ENCODE results near the gene SYT15B. TPM values are rescaled to one million over a fixed set of nuclear protein-coding genes. Genes with fewer than 3 reads are reported as not detected.
"Not testable (repeated sequence)": the region's sequence is repeated elsewhere in the genome, so short reads cannot be mapped to it uniquely, and the experiment has no call there.

Gene SYT15B
- 0.07 and 0.27 TPM in 2 replicates for total RNA-seq

DNA sequence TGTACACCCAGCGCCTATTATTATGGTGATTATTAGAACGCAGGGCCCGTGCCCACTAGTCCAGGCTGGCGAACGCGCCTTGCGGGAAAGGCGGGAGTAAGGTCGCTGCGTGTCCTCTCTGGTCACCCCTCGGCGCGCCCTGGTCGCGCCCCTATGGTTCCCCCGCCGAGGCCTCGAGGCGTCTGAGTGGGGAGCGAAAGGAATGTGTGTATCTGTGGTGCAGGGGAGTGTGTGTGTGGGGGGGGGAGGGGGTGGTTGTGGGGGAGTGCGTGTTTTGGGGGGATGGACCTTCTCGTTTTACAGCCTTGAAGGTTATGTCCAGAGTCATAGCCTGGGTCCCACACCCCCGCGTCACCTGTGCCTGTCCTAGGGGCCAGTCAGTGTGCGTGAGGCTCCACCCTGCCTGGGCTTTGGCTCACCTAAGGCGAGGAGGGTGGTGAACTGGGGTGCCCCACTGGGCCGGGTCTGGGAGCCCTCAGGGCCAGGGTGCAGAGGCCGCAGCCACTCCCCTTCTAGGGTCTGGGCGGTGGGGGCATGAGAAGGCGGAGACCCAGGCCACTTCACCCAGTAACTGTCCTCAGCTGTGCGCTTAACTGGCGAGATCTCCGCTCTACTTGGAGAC, at the start of gene SYT15B:
TSS of gene SYT15B (minus strand) at position 39 of the 622 bp plus-strand sequence. CDS start 952 bp downstream, outside the sequence.
- intact Hi-C loops (cut with micrococcal nuclease): not testable (repeated sequence)

DNA sequence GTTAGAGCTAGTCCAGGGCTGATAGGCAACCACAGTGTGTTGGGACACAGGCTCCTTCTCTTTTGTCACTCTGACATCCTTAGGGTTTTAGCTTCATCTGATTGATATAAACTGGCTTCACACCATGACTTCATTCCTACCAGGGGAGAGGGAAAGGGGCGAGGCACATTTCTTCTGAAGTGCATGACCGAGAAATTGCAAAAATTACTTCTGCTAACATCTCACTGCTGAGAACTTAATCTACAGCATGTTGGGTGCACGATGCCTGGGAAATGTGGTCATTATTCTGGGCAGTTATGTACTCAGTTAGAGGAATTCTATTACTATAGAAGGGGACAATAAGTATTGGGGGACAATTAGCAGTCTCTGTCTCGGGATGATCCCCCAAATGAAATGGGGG, 16.2 kb upstream of the SYT15B start:
- intact Hi-C loops (cut with micrococcal nuclease): not testable (repeated sequence)

- intact Hi-C loops (cut with micrococcal nuclease): not testable (repeated sequence)
Observed at GRCh38 chr10:47775361-47776231, 12.2 kb upstream of the SYT15B start.

DNA sequence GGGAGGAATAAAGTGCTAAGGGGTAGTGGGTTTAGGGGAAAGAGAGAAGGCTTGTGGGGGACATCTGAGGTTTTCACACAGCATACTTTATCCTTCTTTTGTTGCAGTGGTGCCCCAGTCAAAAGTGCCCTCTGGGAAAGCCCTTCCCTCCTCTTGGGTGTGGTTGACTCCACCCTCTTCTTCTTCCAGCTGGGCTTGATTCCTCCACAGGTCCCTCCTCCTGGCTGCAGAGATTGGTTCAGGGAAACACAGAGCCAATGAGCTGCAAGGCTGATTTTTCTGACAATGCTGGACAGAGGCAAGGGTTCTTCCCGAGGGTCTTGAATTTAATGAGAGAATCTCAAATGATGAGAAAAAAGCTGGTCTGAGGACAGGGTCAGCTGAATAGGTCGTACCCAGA, 7.4 kb upstream of the SYT15B start:
- intact Hi-C loops (cut with micrococcal nuclease): not testable (repeated sequence)

DNA sequence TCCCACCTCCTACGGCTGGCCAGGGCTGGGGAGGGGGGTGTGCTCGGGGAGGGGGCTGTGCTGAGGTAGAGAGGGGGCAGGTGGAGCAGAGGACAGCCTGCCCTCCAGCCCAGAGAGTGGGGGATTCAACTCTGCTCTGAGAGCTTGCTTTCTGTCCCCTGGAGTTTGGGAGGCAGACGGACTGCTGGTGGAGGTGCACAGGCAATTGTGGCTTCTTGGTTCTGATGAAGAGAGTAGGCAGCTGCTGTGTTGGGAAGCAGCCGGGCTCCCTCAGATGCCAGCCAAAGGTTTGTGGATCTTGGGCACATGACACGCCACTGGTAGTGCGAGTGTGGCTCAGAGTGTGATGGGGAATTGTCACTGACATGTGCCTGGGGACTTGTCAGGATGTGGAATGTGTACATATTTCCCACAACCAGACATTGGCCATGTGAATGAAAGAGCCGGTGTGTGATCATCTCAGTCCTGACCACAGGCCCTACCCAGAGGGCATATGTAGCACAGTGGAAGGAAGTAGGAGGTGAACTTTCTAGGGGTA, 5.3 kb upstream of the SYT15B start:
- intact Hi-C loops (cut with micrococcal nuclease): not testable (repeated sequence)

DNA sequence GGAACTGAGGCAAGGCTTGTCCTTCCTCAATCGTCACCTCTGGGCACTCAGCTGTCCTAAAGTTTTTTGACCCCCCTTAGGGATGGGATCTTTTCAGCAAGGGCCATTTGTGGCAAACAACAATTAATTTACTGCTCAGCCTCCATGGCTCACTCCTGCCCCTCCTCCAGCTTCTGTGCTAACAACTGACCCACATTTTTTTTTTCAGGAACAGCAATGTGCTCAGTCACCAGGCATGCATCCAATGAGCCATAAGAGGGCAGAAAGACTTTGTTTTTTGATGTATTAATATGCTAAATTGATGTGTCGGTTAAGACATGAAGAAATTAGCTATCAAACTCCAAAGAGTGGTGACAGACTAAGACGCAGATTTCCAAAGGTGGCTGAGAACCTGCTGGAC, 4.7 kb upstream of the SYT15B start:
- intact Hi-C loops (cut with micrococcal nuclease): not testable (repeated sequence)

DNA sequence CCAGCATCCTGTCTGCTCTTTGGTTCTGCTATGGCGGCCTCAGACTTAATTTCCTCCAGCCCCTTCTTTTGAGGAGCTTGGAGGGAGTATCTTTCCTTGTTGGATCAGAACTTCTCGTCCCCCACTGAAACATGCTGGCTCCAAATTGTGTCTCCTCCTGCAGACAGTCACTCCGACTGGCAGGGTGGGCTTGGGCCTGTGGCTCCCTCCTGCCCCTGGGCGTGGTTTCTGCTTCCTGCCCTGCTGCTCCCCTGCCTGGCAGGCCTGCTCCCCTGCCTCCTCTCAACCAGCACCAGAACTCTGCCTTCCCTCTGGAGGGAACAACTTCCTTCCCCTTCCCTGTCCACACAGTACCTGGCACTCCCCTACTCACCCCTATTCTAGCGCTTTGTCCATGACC, 3.8 kb upstream of the SYT15B start:
- intact Hi-C loops (cut with micrococcal nuclease): not testable (repeated sequence)

DNA sequence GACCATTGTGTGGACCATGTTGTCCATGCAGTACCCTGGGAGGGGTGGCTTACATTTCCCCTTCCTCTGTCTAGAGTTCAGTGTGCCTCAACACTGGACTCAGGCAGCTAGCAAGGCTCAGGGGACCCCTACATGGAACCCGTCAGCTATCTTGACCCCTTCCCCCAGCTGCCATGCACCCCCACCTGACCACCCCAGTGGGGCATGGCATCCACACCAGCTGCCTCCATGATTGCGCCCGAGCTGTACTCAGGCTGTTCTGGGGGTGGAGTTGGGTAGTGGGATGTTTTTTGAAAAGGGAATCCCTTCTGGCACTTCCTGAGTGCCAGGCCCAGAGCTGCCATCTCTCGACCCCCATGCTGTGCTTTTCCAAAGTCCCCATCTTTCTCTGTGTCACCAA, 1.8 kb upstream of the SYT15B start:
- intact Hi-C loops (cut with micrococcal nuclease): not testable (repeated sequence)

GRCh38 chr10:47762674-47763553, 478 bp downstream of the SYT15B start:
- intact Hi-C loops (cut with micrococcal nuclease): not testable (repeated sequence)

- intact Hi-C loops (cut with micrococcal nuclease): not testable (repeated sequence)
Observed at GRCh38 chr10:47758855-47759254, 4.5 kb downstream of the SYT15B start.

- intact Hi-C loops (cut with micrococcal nuclease): not testable (repeated sequence)
Observed at GRCh38 chr10:47756169-47756568, 7.2 kb downstream of the SYT15B start.

- intact Hi-C loops (cut with micrococcal nuclease): not testable (repeated sequence)
Observed at GRCh38 chr10:47753871-47754270, 9.5 kb downstream of the SYT15B start.

- intact Hi-C loops (cut with micrococcal nuclease): not testable (repeated sequence)
Observed at GRCh38 chr10:47753176-47753575, 10.2 kb downstream of the SYT15B start.

GRCh38 chr10:47751821-47752220, 11.6 kb downstream of the SYT15B start:
- intact Hi-C loops (cut with micrococcal nuclease): not testable (repeated sequence)

GRCh38 chr10:47750360-47750759, 13.0 kb downstream of the SYT15B start:
- intact Hi-C loops (cut with micrococcal nuclease): not testable (repeated sequence)

DNA sequence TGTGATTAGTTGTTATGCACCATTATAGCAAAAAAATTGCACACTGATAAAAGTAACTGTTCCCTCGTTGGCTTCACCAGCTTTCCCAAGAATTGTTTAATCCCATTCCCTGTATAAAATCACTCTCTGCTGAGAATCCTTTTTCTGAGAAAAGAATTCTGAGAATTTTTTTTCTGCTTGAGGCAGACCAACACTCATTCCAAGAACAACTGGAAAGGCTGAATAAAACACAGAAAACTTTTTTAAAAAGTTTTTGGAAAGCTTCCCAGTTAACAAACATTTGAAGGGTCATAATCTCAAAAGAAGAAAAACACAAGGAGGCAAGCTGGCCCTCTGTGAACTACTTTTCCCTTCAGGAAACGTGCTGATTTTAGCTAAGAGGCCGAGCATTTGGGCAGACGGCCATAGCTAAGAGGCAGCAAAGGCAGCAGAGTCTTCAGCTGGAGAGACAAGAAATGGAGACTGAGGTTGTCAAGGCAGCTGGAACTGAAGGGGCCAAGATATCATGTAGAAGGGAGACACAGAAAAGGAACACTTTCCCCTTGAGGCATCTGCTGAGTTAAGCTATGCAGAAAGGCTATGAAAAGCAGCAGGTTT, 16.5 kb downstream of the SYT15B start:
- intact Hi-C loops (cut with micrococcal nuclease): not testable (repeated sequence)

GRCh38 chr10:47744881-47745280, 18.5 kb downstream of the SYT15B start:
- intact Hi-C loops (cut with micrococcal nuclease): not testable (repeated sequence)

DNA sequence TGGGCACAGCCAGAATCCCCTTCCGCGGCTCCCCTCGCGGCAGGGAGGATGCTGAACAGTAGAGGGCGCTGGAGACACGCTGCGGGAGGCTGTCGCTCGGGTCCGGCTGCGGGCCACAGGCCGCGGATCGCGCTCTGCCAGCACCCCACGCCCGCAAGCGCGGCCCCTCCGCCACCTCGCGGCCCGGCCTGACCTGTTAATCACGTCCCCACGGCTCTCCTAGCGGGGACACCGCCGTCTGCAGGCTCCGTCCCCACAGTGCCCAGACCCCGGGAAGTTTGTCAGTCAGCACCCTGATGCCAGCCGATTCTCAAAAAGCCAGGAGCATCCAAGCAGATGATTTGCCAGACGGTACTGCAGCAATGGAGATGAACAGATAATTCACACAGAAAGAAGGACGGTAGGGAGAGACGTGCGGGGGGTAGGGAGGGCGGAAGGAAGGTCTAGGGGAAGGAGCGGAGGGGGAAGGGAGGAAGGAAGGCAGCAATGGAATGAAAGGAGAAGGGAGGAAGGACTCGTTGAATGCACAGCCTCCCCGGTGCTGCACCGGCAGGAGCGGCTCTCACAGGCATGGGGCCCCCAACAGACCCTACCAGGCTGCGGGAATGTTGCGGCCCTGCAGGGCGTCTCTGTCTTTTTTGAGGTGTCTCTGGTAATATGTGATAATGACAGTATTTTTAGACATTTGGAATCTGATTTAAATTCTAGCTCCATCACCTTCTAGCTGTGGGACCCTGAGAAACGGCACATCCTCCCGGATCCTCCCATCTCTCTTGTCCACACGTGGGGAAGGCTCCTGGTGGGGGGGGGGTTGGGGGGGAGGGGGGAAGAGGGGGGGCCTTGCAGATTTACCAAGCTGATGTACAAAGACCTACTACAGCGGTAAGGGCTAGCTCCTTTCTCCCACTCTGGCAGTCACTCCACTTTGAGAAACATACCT, 19.5 kb downstream of the SYT15B start:
- intact Hi-C loops (cut with micrococcal nuclease): not testable (repeated sequence)

DNA sequence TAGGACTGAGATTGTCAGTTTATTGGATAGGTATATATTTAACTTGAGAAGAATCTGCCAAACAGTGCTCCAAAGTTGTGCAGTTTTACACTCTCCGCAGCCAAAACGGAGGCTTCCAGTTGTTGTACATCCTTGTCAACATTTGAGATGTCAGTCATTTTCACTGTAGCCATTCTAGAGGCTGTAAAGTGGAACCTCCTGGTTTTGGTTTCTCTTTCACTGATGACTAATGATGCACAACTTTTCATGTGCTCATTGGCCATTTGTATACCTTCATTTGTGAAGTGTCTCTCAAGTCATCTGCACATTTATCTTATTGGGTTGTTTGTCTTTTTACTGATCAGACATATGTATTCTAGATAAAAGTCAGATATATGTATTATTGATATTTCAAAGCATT, 22.5 kb downstream of the SYT15B start:
- intact Hi-C loops (cut with micrococcal nuclease): not testable (repeated sequence)

- intact Hi-C loops (cut with micrococcal nuclease): not testable (repeated sequence)
Observed at GRCh38 chr10:47730911-47731310, 32.5 kb downstream of the SYT15B start.
